ENCODE results near the gene EVL.

DNA sequence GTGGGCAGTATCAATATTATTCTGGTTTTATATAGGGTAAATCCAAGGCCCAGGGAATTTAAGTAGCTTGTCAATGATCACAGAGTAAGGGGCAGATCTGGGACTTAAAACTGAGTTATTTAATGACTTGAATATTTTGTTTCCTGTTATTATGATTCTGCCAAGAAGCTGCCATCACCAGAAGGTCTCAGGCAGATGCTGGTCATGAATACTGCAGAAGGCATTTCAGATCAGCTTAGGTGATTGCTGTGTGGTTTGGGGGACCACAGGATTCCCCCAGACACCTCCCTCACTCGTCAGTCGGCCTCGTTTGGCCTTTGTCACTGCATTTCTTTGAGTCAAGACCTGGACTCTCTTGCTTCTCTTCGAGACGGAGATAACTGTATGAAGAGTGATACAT, 47.7 kb upstream of the EVL start:
- no peak for TF ChIP-seq POLR2A (IDR thresholded peaks at IDR 0.05)
- TF ChIP-seq, protein P1, sequence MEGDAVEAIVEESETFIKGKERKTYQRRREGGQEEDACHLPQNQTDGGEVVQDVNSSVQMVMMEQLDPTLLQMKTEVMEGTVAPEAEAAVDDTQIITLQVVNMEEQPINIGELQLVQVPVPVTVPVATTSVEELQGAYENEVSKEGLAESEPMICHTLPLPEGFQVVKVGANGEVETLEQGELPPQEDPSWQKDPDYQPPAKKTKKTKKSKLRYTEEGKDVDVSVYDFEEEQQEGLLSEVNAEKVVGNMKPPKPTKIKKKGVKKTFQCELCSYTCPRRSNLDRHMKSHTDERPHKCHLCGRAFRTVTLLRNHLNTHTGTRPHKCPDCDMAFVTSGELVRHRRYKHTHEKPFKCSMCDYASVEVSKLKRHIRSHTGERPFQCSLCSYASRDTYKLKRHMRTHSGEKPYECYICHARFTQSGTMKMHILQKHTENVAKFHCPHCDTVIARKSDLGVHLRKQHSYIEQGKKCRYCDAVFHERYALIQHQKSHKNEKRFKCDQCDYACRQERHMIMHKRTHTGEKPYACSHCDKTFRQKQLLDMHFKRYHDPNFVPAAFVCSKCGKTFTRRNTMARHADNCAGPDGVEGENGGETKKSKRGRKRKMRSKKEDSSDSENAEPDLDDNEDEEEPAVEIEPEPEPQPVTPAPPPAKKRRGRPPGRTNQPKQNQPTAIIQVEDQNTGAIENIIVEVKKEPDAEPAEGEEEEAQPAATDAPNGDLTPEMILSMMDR (IDR thresholded peaks at IDR 0.05) = no peak
